ENCODE results near the gene TALDO1. TPM values are rescaled to one million over a fixed set of nuclear protein-coding genes. Genes with fewer than 3 reads are reported as not detected.

The TALDO1 gene
- total and polyA plus RNA-seq, 2 donors (not counting 3 experiments of a cell fraction or from before 2014, with no cell fraction given), result 211 to 294 TPM

GRCh38 chr11:793556-793955 lies 46.3 kb downstream of the TALDO1 start:
- dilution Hi-C loops (cut with MboI; ENCODE audit: extremely low pct_ligation_motif_present, low sequenced_read_pairs), result no loop called here
- no peaks in the 10 kb centered on the region for H3K9me1 ChIP-seq (replicated peaks; ENCODE audit: control insufficient read depth, extremely low read depth, insufficient read depth, low read length)
- no peak overlapping the region for H2AFZ ChIP-seq (ENCODE audit: low read depth, low read length)
- no peak overlapping the region for H3K27ac ChIP-seq (ENCODE audit: insufficient read depth, low read depth, low read length)
- FAIRE-seq, result no peak
- ChIA-PET CTCF (no interaction called here), POLR2A (no interaction called here)
- no peak for DNase-seq (ENCODE audit: low read depth, low spot score)
- H3K9ac ChIP-seq (replicated peaks; ENCODE audit: extremely low read depth, insufficient read depth, low read length), result no peak overlapping the region
- BruUV-seq (replicated peaks), result no TSS peak
- no peaks in the 10 kb centered on the region for H3K27me3 ChIP-seq (ENCODE audit: control insufficient read depth in 2 of 2, insufficient read depth in 2 of 2, low read length in 2 of 2)
- no peaks in the 10 kb centered on the region for H4K20me1 ChIP-seq (replicated peaks; ENCODE audit: control insufficient read depth, extremely low read depth, insufficient read depth, low read length)
- H3K79me2 ChIP-seq (ENCODE audit: control insufficient read depth, insufficient read depth, low read length), result peaks cover 11% of the 10 kb centered on the region
- H3K36me3 ChIP-seq (ENCODE audit: control insufficient read depth in 2 of 2, extremely low read depth in 1 of 2, insufficient read depth in 2 of 2, low read length in 2 of 2), result no peaks in the 10 kb centered on the region
- no peaks in the 10 kb centered on the region for H3K9me3 ChIP-seq (replicated peaks; ENCODE audit: control insufficient read depth, insufficient read depth, low read length)
- TF ChIP-seq FOS (IDR thresholded peaks at IDR 0.05; ENCODE audit: borderline replicate concordance, insufficient read depth, low read length) (no peak), MAX (IDR thresholded peaks at IDR 0.05; ENCODE audit: insufficient read depth, insufficient read length) (no peak), EZH2 (IDR thresholded peaks at IDR 0.05; ENCODE audit: borderline replicate concordance, low read depth, low read length, severe bottlenecking) (no peak), MYC (IDR thresholded peaks at IDR 0.05; ENCODE audit: low read depth, low read length) (no peak), CTCF (IDR thresholded peaks at IDR 0.05; ENCODE audit: extremely low read depth in 1 of 2, insufficient read depth in 1 of 2, low read depth in 1 of 2, low read length in 2 of 2) (no peak), POLR2A (IDR thresholded peaks at IDR 0.05; ENCODE audit: low read depth, low read length) (no peak), GATA2 (IDR thresholded peaks at IDR 0.05; ENCODE audit: insufficient read depth, insufficient read length, low read depth, low read length) (no peak), JUN (IDR thresholded peaks at IDR 0.05; ENCODE audit: borderline replicate concordance, insufficient read depth, insufficient read length, low read depth) (no peak), POLR2AphosphoS5 (IDR thresholded peaks at IDR 0.05; ENCODE audit: insufficient read depth, low read depth, low read length) (no peak)
- H3K4me2 ChIP-seq (ENCODE audit: insufficient read depth, low read length), result no peak overlapping the region
- no peak overlapping the region for H3K4me3 ChIP-seq (replicated peaks in 1 of 3; ENCODE audit: insufficient read depth in 1 of 3, low read depth in 1 of 3, low read length in 3 of 3)
- H3K4me1 ChIP-seq (ENCODE audit: control insufficient read depth, extremely low read depth, insufficient read depth, low read length), result peaks cover 14% of the 10 kb centered on the region
- intact Hi-C loops (cut with micrococcal nuclease), result no loop called here

Data from endothelial cell of umbilical vein (primary cell).